Measurements from ENCODE around the gene C1GALT1. TPM values are rescaled to one million over a fixed set of nuclear protein-coding genes. Genes with fewer than 3 reads are reported as not detected.

Gene C1GALT1
- total RNA-seq, 2 experiments from 2014 or later = 40.9 to 41.9 TPM

GRCh38 chr7:7203813-7204575 is 21.6 kb downstream of the C1GALT1 start:
- Mint-ChIP-seq H3K4me3 (peak overlapping the region; percentile 39), H3K27me3 (no peaks in the 10 kb centered on the region)

GRCh38 chr7:7207876-7208275 is 25.5 kb downstream of the C1GALT1 start:
- Mint-ChIP-seq H3K27me3 (no peaks in the 10 kb centered on the region), H3K36me3 (peaks cover 52% of the 10 kb centered on the region), H3K4me1 (peaks cover 52% of the 10 kb centered on the region), H3K4me3 (no peak overlapping the region), H3K9me3 (peaks cover 16% of the 10 kb centered on the region), H3K27ac (no peak overlapping the region)
- DNase-seq = no peak

More at GRCh38 chr7:7203813-7204575, 21.6 kb downstream of the C1GALT1 start:
- no peak for DNase-seq
- peaks cover 44% of the 10 kb centered on the region for H3K36me3 Mint-ChIP-seq
- H3K4me1 Mint-ChIP-seq = peaks cover 72% of the 10 kb centered on the region
- H3K27ac Mint-ChIP-seq = peak overlapping the region; percentile 27
- H3K9me3 Mint-ChIP-seq = peaks cover 30% of the 10 kb centered on the region

- Mint-ChIP-seq H3K27ac (no peak overlapping the region), H3K27me3 (no peaks in the 10 kb centered on the region), H3K9me3 (peaks cover 14% of the 10 kb centered on the region), H3K4me1 (peaks cover 47% of the 10 kb centered on the region), H3K36me3 (peaks cover 50% of the 10 kb centered on the region), H3K4me3 (no peak overlapping the region)
- no peak for DNase-seq
These were observed 26.2 kb downstream of the C1GALT1 start for GRCh38 chr7:7208520-7208919.

DNA sequence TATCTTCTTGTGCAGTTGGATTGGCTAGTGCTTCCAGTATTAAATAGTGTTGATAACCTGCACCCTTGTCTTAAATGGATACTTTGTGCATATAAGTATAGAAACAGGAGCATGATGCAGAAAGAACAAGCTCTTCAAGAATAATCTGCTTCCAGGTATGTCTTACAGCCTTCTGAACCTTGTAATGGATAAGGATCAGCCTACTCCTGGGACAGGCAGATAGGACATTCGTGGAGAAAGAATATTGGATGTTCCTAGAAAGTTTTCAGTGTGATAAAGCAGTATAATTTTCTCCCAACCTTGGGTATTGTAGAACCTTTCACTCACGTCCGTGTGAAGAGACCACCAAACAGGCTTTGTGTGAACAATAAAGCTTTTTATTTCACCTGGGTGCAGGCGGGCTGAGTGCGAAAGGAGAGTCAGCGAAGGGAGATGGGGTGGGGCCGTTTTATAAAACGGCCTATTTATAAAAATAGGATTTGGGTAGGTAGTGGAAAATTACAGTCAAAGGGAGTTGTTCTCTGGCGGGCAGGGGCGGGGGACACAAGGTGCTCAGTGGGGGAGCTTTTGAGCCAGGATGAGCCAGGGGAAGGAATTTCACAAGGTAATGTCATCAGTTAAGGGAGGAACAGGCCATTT is 27.2 kb downstream of the C1GALT1 start:
- Mint-ChIP-seq H3K4me3 (no peak overlapping the region), H3K9me3 (peaks cover 13% of the 10 kb centered on the region), H3K36me3 (peaks cover 57% of the 10 kb centered on the region), H3K27me3 (no peaks in the 10 kb centered on the region), H3K4me1 (peaks cover 42% of the 10 kb centered on the region), H3K27ac (no peak overlapping the region)
- DNase-seq = no peak

DNA sequence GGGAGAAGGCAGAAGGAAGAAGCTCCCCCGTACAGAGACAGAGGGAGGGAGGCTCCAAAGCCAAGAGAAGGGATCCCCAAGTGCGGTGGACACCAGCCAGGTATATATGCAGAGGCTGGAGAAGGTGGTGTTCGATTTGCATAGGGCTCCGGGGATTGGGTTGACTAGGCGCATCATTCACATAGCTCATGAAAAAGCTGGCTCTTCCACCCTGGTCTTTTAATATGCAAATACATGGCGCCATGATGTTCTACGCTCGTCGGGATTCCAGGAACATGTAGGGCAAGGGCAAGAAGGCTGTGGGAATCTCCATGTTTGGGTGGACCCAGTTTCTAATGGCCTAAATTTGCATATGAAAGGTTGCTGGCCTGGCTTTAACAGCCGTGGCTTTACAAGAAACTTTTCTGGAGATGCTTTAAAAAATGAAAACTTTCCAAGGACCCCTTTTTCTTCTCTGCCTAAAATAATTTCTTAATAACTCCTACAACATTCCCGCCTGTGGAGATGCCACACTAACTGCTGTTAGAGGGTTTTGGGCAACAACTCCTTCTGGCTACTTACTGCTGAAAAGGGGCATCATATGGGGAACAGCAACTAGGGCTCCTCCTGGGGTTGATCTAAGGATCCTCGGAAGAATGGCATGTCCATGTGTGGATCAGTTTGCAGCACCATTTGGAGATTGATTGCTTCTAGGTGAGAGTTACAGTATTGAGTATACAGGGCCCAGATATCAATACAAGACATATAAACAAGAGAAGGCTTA is 28.3 kb downstream of the C1GALT1 start:
- H3K4me3 Mint-ChIP-seq = no peak overlapping the region
- H3K36me3 Mint-ChIP-seq = peaks cover 56% of the 10 kb centered on the region
- H3K27ac Mint-ChIP-seq = no peak overlapping the region
- peaks cover 33% of the 10 kb centered on the region for H3K4me1 Mint-ChIP-seq
- H3K9me3 Mint-ChIP-seq = peaks cover 9% of the 10 kb centered on the region
- DNase-seq = no peak
- H3K27me3 Mint-ChIP-seq = no peaks in the 10 kb centered on the region

DNA sequence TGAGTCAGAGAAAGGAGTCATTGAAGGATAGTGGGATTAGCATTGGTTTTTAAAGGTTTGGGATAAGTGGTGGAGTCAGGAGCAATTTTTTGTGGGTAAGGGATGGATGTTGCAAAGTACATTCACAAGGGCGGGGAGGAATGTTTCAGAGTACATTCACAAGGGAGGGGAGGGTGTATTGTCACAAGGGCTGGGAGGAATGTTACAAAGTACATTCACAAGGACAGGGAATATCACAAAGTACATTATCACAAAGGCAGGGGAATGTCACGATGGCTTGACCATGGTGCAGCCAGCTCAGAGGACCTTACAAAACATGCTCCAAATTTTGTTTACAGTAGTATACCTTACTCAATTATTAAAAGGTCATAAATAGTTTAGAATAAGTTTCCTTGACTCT is 30.3 kb downstream of the C1GALT1 start:
- Mint-ChIP-seq H3K27me3 (no peaks in the 10 kb centered on the region), H3K9me3 (peaks cover under 1% of the 10 kb centered on the region), H3K4me1 (peaks cover 25% of the 10 kb centered on the region), H3K36me3 (peaks cover 53% of the 10 kb centered on the region), H3K4me3 (no peak overlapping the region), H3K27ac (no peak overlapping the region)
- DNase-seq = no peak

DNA sequence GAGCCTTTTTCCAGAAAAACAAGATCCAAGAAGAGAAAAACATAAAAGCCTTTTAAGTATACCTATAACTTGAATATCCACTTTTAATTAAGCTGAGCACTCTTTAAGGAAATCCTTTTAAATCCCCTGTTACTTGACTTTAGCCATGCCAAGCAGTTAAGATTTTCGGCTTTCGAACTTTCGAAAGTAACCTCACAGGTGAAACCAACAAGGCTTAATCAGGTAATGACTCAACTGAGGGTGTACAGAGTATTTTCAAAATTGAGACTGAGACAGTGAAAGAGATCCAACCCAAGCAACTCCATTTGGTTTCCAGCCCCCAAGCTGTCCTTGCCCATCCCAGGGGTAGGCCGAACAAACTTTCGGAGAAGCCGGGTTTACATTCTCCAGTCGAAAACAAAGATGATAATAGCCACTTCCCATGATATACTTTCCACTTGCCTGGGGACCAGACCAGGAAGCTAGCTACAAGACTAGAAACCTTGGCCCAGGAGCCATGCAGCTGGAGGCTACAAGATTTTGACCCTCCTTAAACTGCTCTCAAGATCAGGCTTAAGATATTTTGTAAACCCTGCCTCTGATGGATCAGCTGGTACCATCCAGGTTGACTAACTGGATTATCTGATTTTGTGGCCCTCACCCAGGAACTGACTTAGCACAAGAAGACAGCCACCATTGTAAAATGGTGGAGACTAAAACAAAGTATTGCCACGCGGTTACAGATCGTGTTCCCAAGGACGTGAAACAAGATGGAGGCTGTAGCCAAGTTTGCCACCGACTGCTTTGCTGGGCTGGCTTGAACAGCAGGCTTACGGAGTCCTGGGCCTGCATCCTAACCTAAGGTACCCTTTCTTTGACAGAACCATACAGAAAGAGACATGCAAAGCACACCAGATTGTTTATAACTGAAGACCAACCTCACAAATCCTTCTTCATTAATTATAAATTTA is 32.3 kb downstream of the C1GALT1 start:
- Mint-ChIP-seq H3K9me3 (no peaks in the 10 kb centered on the region), H3K27me3 (no peaks in the 10 kb centered on the region), H3K4me1 (peaks cover 30% of the 10 kb centered on the region), H3K36me3 (peaks cover 62% of the 10 kb centered on the region), H3K27ac (no peak overlapping the region), H3K4me3 (no peak overlapping the region)
- DNase-seq = no peak

DNA sequence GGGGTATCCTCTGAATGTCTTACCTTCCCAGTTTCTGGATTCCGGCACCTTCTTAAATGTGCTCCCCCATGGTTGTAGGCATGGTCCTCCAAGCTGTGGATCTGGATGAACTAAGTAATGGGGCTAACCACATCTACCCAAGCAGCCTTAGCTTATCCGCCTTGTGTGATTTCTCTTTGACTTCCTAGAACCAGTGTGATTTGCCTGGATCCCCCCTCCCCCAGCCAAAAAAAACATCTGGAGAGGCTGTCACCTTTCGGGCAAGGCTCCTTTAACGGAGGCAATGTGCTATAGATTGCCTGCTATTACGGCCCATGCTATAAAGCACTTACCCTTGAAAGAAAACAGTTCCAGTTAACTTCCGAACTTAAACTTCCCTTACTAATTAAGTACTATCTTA is 33.9 kb downstream of the C1GALT1 start:
- Mint-ChIP-seq H3K27ac (no peak overlapping the region), H3K4me1 (peaks cover 31% of the 10 kb centered on the region), H3K27me3 (no peaks in the 10 kb centered on the region), H3K4me3 (no peak overlapping the region), H3K36me3 (peaks cover 53% of the 10 kb centered on the region), H3K9me3 (no peaks in the 10 kb centered on the region)
- no peak for DNase-seq

- Mint-ChIP-seq H3K36me3 (peaks cover 52% of the 10 kb centered on the region), H3K27ac (no peak overlapping the region), H3K9me3 (no peaks in the 10 kb centered on the region), H3K27me3 (no peaks in the 10 kb centered on the region), H3K4me3 (no peak overlapping the region), H3K4me1 (peaks cover 38% of the 10 kb centered on the region)
- no peak for DNase-seq
These were observed 36.9 kb downstream of the C1GALT1 start for GRCh38 chr7:7219216-7219615.

- Mint-ChIP-seq H3K27me3 (no peaks in the 10 kb centered on the region), H3K4me1 (peaks cover 40% of the 10 kb centered on the region), H3K27ac (no peak overlapping the region)
These were observed 38.5 kb downstream of the C1GALT1 start for GRCh38 chr7:7220821-7221220.

DNA sequence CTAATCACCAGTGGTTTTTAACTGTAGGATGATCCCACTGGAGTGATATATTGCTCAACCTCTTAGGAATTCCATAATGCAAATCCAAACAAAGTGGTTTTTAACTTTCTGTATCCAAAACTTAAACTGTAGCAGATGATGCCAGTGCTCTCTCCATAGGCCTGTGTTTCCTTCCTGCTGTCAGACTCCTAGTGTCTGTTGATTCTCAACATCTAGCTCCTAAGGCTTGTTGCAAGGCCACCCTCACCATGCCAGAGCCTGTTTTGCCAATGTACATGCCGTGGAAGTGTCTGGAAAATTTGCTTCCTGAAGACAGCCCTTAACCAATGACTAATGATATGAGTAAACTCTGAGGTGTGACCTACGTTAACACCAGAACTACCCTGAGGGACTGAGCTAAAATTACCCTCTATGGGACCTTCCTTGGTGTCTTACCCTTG is 39.3 kb downstream of the C1GALT1 start:
- peaks cover 40% of the 10 kb centered on the region for H3K4me1 Mint-ChIP-seq
- H3K27ac Mint-ChIP-seq = no peak overlapping the region
- H3K27me3 Mint-ChIP-seq = no peaks in the 10 kb centered on the region
- peaks cover 55% of the 10 kb centered on the region for H3K36me3 Mint-ChIP-seq
- H3K4me3 Mint-ChIP-seq = no peak overlapping the region
- DNase-seq = no peak
- no peaks in the 10 kb centered on the region for H3K9me3 Mint-ChIP-seq

More at GRCh38 chr7:7220821-7221220, 38.5 kb downstream of the C1GALT1 start:
- Mint-ChIP-seq H3K9me3 (no peaks in the 10 kb centered on the region), H3K36me3 (peaks cover 54% of the 10 kb centered on the region), H3K4me3 (no peak overlapping the region)
- no peak for DNase-seq

DNA sequence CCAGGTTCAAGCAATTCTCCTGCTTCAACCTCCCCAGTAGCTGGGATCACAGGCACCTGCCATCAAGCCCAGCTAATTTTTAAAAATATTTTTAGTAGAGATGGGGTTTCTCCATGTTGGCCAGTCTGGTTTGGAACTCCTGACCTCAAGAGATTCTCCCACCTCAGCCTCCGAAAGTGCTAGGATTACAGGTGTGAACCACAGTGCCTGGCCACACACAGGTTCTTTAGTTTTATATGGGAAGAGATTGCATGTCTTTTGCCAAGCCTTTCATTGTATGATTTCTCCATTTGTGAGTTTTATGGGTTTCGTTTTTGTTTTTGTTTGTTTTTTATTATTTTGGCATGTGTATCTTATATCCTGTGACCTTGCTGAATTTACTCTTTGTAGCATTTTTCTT is 40.9 kb downstream of the C1GALT1 start:
- no peaks in the 10 kb centered on the region for H3K9me3 Mint-ChIP-seq
- peaks cover 29% of the 10 kb centered on the region for H3K4me1 Mint-ChIP-seq
- H3K36me3 Mint-ChIP-seq = peaks cover 45% of the 10 kb centered on the region
- H3K27ac Mint-ChIP-seq = no peak overlapping the region
- H3K4me3 Mint-ChIP-seq = no peak overlapping the region
- no peaks in the 10 kb centered on the region for H3K27me3 Mint-ChIP-seq
- DNase-seq = no peak

GRCh38 chr7:7226407-7226806 is 44.1 kb downstream of the C1GALT1 start:
- Mint-ChIP-seq H3K27me3 (no peaks in the 10 kb centered on the region), H3K36me3 (peaks cover 49% of the 10 kb centered on the region), H3K27ac (no peak overlapping the region), H3K9me3 (peaks cover 16% of the 10 kb centered on the region), H3K4me1 (peaks cover 23% of the 10 kb centered on the region), H3K4me3 (no peak overlapping the region)
- no peak for DNase-seq

GRCh38 chr7:7228472-7228871 is 46.1 kb downstream of the C1GALT1 start:
- DNase-seq = no peak
- Mint-ChIP-seq H3K27ac (peak overlapping the region; percentile 6), H3K36me3 (peaks cover 55% of the 10 kb centered on the region), H3K4me1 (peaks cover 25% of the 10 kb centered on the region), H3K9me3 (peaks cover 23% of the 10 kb centered on the region), H3K27me3 (no peaks in the 10 kb centered on the region), H3K4me3 (no peak overlapping the region)
